ENCODE results near the gene GPR63. TPM values are rescaled to one million over a fixed set of nuclear protein-coding genes. Genes with fewer than 3 reads are reported as not detected.

The GPR63 gene
- total RNA-seq, 2 experiments from 2014 or later = 0.69 to 0.92 TPM

GRCh38 chr6:96812077-96812703 is 25.1 kb downstream of the GPR63 start:
- Mint-ChIP-seq H3K27me3 (peaks cover 8% of the 10 kb centered on the region), H3K4me1 (ENCODE audit: low read depth) (no peaks in the 10 kb centered on the region), H3K27ac (no peak overlapping the region), H3K36me3 (ENCODE audit: low read depth) (no peaks in the 10 kb centered on the region), H3K9me3 (no peaks in the 10 kb centered on the region), H3K4me3 (no peak overlapping the region)
- ATAC-seq (no peak), DNase-seq (no peak)
- POLR2A ChIA-PET = no interaction called here
- intact Hi-C loops (cut with micrococcal nuclease) = no loop called here
- CTCF ChIA-PET = no interaction called here
- TF ChIP-seq, protein P1, sequence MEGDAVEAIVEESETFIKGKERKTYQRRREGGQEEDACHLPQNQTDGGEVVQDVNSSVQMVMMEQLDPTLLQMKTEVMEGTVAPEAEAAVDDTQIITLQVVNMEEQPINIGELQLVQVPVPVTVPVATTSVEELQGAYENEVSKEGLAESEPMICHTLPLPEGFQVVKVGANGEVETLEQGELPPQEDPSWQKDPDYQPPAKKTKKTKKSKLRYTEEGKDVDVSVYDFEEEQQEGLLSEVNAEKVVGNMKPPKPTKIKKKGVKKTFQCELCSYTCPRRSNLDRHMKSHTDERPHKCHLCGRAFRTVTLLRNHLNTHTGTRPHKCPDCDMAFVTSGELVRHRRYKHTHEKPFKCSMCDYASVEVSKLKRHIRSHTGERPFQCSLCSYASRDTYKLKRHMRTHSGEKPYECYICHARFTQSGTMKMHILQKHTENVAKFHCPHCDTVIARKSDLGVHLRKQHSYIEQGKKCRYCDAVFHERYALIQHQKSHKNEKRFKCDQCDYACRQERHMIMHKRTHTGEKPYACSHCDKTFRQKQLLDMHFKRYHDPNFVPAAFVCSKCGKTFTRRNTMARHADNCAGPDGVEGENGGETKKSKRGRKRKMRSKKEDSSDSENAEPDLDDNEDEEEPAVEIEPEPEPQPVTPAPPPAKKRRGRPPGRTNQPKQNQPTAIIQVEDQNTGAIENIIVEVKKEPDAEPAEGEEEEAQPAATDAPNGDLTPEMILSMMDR (IDR thresholded peaks at IDR 0.05) = no peak

GRCh38 chr6:96811670-96812069 is 25.6 kb downstream of the GPR63 start:
- Mint-ChIP-seq H3K9me3 (no peaks in the 10 kb centered on the region), H3K4me3 (no peak overlapping the region), H3K27me3 (peaks cover 6% of the 10 kb centered on the region), H3K4me1 (ENCODE audit: low read depth) (no peaks in the 10 kb centered on the region), H3K36me3 (ENCODE audit: low read depth) (no peaks in the 10 kb centered on the region), H3K27ac (no peak overlapping the region)
- ChIA-PET CTCF (no interaction called here), POLR2A (no interaction called here)
- TF ChIP-seq, protein P1 (IDR thresholded peaks at IDR 0.05) = no peak
- intact Hi-C loops (cut with micrococcal nuclease) = no loop called here
- DNase-seq = no peak
- ATAC-seq = no peak

- no peaks in the 10 kb centered on the region for H3K9me3 Mint-ChIP-seq
- no peak for DNase-seq
- ChIA-PET POLR2A (no interaction called here), CTCF (no interaction called here)
- H3K4me1 Mint-ChIP-seq (ENCODE audit: low read depth) = no peaks in the 10 kb centered on the region
- peaks cover 6% of the 10 kb centered on the region for H3K27me3 Mint-ChIP-seq
- H3K36me3 Mint-ChIP-seq (ENCODE audit: low read depth) = no peaks in the 10 kb centered on the region
- no peak overlapping the region for H3K27ac Mint-ChIP-seq
- TF ChIP-seq, protein P1 (IDR thresholded peaks at IDR 0.05) = no peak
- no peak overlapping the region for H3K4me3 Mint-ChIP-seq
- intact Hi-C loops (cut with micrococcal nuclease) = no loop called here
- ATAC-seq = no peak
These were observed 26.1 kb downstream of the GPR63 start for GRCh38 chr6:96811136-96811535.

DNA sequence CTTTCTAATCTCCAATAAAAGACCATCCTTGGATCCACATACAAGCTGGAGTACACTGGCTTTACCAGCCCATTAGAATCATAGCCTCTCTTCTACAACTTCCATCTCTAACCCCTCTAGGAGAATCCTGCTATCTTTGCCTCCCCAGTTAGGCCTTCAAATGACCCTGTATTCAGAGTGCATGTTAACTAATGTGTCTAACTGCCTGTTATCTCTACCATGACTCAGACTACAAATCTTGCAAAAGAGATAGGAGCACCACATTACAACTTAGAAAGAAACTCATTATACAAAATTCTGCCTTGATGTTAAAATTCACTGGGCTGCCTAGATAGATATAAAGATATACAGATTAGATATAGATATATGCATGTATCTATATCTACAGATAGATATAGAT is 28.2 kb downstream of the GPR63 start:
- CTCF ChIA-PET = no interaction called here
- TF ChIP-seq, protein P1 (IDR thresholded peaks at IDR 0.05) = no peak
- H3K27ac Mint-ChIP-seq = no peak overlapping the region
- H3K4me3 Mint-ChIP-seq = no peak overlapping the region
- intact Hi-C loops (cut with micrococcal nuclease) = no loop called here
- H3K36me3 Mint-ChIP-seq (ENCODE audit: low read depth) = no peaks in the 10 kb centered on the region
- DNase-seq (no peak), ATAC-seq (no peak)
- H3K4me1 Mint-ChIP-seq (ENCODE audit: low read depth) = no peaks in the 10 kb centered on the region
- H3K9me3 Mint-ChIP-seq = no peaks in the 10 kb centered on the region
- POLR2A ChIA-PET = no interaction called here
- peaks cover 3% of the 10 kb centered on the region for H3K27me3 Mint-ChIP-seq

GRCh38 chr6:96803106-96803481 is 34.2 kb downstream of the GPR63 start:
- ChIA-PET CTCF (no interaction called here), POLR2A (no interaction called here)
- Mint-ChIP-seq H3K4me3 (no peak overlapping the region), H3K27ac (no peak overlapping the region), H3K36me3 (ENCODE audit: low read depth) (no peaks in the 10 kb centered on the region), H3K4me1 (ENCODE audit: low read depth) (no peaks in the 10 kb centered on the region), H3K27me3 (peaks cover 2% of the 10 kb centered on the region), H3K9me3 (no peaks in the 10 kb centered on the region)
- DNase-seq (no peak), ATAC-seq (no peak)
- intact Hi-C loops (cut with micrococcal nuclease) = no loop called here
- TF ChIP-seq, protein P1 (IDR thresholded peaks at IDR 0.05) = no peak

Measured in activated CD8-positive, alpha-beta T cell treated with anti-CD3 and anti-CD28 coated beads for 36 hours (primary cell).